ENCODE data around the gene KIF3C.
"Not testable (repeated sequence)": the region's sequence is repeated elsewhere in the genome, so short reads cannot be mapped to it uniquely, and the experiment has no call there.

KIF3C gene

GRCh38 chr2:25915944-25916772 lies 66.1 kb downstream of the KIF3C start:
- not testable (repeated sequence) for DNase-seq (ENCODE audit: low spot score)

- not testable (repeated sequence) for DNase-seq (ENCODE audit: low spot score)
Observed at GRCh38 chr2:25915411-25915810, 66.9 kb downstream of the KIF3C start.

- DNase-seq (ENCODE audit: low spot score) = not testable (repeated sequence)
Observed at GRCh38 chr2:25913696-25913973, 68.7 kb downstream of the KIF3C start.

GRCh38 chr2:25912851-25913695 lies 69.2 kb downstream of the KIF3C start:
- DNase-seq (ENCODE audit: low spot score) = no peak

- not testable (repeated sequence) for DNase-seq (ENCODE audit: low spot score)
Observed at GRCh38 chr2:25909574-25909973, 72.7 kb downstream of the KIF3C start.

- no peak for DNase-seq (ENCODE audit: low spot score)
Observed at GRCh38 chr2:25905126-25905525, 77.2 kb downstream of the KIF3C start.

GRCh38 chr2:25903216-25903776 lies 79.0 kb downstream of the KIF3C start:
- no peak for DNase-seq (ENCODE audit: low spot score)

GRCh38 chr2:25899404-25899970 lies 82.8 kb downstream of the KIF3C start:
- no peak for DNase-seq (ENCODE audit: low spot score)

- DNase-seq (ENCODE audit: low spot score) = no peak
Observed at GRCh38 chr2:25897506-25897905, 84.8 kb downstream of the KIF3C start.

GRCh38 chr2:25896308-25896707 lies 86.0 kb downstream of the KIF3C start:
- DNase-seq (ENCODE audit: low spot score) = not testable (repeated sequence)

GRCh38 chr2:25895610-25896009 lies 86.7 kb downstream of the KIF3C start:
- no peak for DNase-seq (ENCODE audit: low spot score)

GRCh38 chr2:25895018-25895417 lies 87.3 kb downstream of the KIF3C start:
- no peak for DNase-seq (ENCODE audit: low spot score)

- no peak for DNase-seq (ENCODE audit: low spot score)
Observed at GRCh38 chr2:25894135-25894830, 88.0 kb downstream of the KIF3C start.

GRCh38 chr2:25891672-25892071 lies 90.6 kb downstream of the KIF3C start:
- DNase-seq (ENCODE audit: low spot score) = no peak

GRCh38 chr2:25887624-25888242 lies 94.6 kb downstream of the KIF3C start:
- no peak for DNase-seq (ENCODE audit: low spot score)

GRCh38 chr2:25885933-25886332 lies 96.4 kb downstream of the KIF3C start:
- DNase-seq (ENCODE audit: low spot score) = no peak

GRCh38 chr2:25881764-25882163 lies 100.5 kb downstream of the KIF3C start:
- no peak for DNase-seq (ENCODE audit: low spot score)

- no peak for DNase-seq (ENCODE audit: low spot score)
Observed at GRCh38 chr2:25879133-25879730, 103.1 kb downstream of the KIF3C start.

GRCh38 chr2:25878361-25879132 lies 103.8 kb downstream of the KIF3C start, which contains the start of gene ASXL2:
TSS of gene ASXL2 (minus strand) at chr2:25878487. CDS start at chr2:25878222, 265 bp downstream.
- DNase-seq (ENCODE audit: low spot score) = peak; percentile 95
